K562 (cell line): ENCODE results near the gene NENF. TPM values are rescaled to one million over a fixed set of nuclear protein-coding genes. Genes with fewer than 3 reads are reported as not detected.

Source experiments
- COPS2 ChIP-seq: fragments of 450-650 bp; conservative IDR thresholded peaks from 2 replicates; pipeline ENCODE4 v1.6.1; 2016; ENCODE audit warnings: mild to moderate bottlenecking, moderate library complexity
- CTBP1 ChIP-seq: fragments of 450-650 bp; IDR thresholded peaks from 2 replicates; pipeline ENCODE4 v1.6.1; 2016; ENCODE audit warnings: borderline replicate concordance
- GTF3C2 ChIP-seq: IDR thresholded peaks from 3 replicates; pipeline ENCODE4 v1.6.1; 2011; ENCODE audit warnings: borderline replicate concordance, mild to moderate bottlenecking, moderate library complexity; ENCODE audit not compliant: insufficient read length; ENCODE audit errors: extremely low read depth
- HDAC3 ChIP-seq: fragments of 450-650 bp; IDR thresholded peaks from 2 replicates; pipeline ENCODE4 v1.6.1; 2018; ENCODE audit warnings: borderline replicate concordance, mild to moderate bottlenecking, moderate library complexity; ENCODE audit not compliant: partially characterized antibody
- HES1 ChIP-seq: fragments of 450-650 bp; IDR thresholded peaks from 2 replicates; pipeline ENCODE4 v1.6.1; 2016; ENCODE audit warnings: low read depth, mild to moderate bottlenecking, moderate library complexity
- JUNB ChIP-seq: fragments of 450-650 bp; formaldehyde crosslinking; conservative IDR thresholded peaks from 2 replicates; pipeline ENCODE4 v1.4.0; 2020; ENCODE audit warnings: mild to moderate bottlenecking
- KLF10 ChIP-seq: fragments of 250-450 bp; sonication (Bioruptor Pico); IDR thresholded peaks from 2 replicates; pipeline ENCODE4 v1.6.1; 2021; ENCODE audit warnings: matching md5 sums
- MAX ChIP-seq: sonication (generic); formaldehyde crosslinking; IDR thresholded peaks from 2 replicates; pipeline ENCODE4 v1.9.0; 2022; ENCODE audit warnings: mild to moderate bottlenecking, missing genetic modification reagents
- MBD2 ChIP-seq: sonication (generic); IDR thresholded peaks from 2 replicates; pipeline ENCODE4 v1.6.1; 2016; ENCODE audit warnings: low read depth, borderline replicate concordance
- MEF2D ChIP-seq: conservative IDR thresholded peaks from 2 replicates; pipeline ENCODE4 v1.6.1; 2016; ENCODE audit warnings: low read depth, missing genetic modification characterization, missing compliant biosample characterization
- PATZ1 ChIP-seq: fragments of 250-450 bp; sonication (Bioruptor Pico); IDR thresholded peaks from 2 replicates; pipeline ENCODE4 v1.5.0; 2020; ENCODE audit warnings: mild to moderate bottlenecking, borderline replicate concordance
- PPARD ChIP-seq: fragments of 250-450 bp; sonication (Bioruptor Pico); IDR thresholded peaks from 2 replicates; pipeline ENCODE4 v1.8.0; 2022; ENCODE audit warnings: inconsistent platforms, mild to moderate bottlenecking, moderate library complexity
- RBBP5 ChIP-seq: fragments of 200-600 bp; sonication (generic); IDR thresholded peaks from 2 replicates; pipeline ENCODE4 v1.6.1; 2012; ENCODE audit warnings: borderline replicate concordance, mild to moderate bottlenecking, low read length, control low read depth, inconsistent platforms; ENCODE audit not compliant: insufficient read depth, poor library complexity, severe bottlenecking
- SP1 ChIP-seq: sonication (generic); formaldehyde crosslinking; IDR thresholded peaks from 2 replicates; pipeline ENCODE4 v1.8.1; 2022; ENCODE audit warnings: mild to moderate bottlenecking, missing genetic modification reagents
- TCF7 ChIP-seq: sonication (generic); IDR thresholded peaks from 2 replicates; pipeline ENCODE4 v1.6.1; 2016; ENCODE audit warnings: antibody characterized with exemption, borderline replicate concordance
- TEAD2 ChIP-seq: fragments of 450-650 bp; IDR thresholded peaks from 2 replicates; pipeline ENCODE4 v1.6.1; 2016; ENCODE audit warnings: missing genetic modification characterization, control low read depth, missing compliant biosample characterization
- UBTF ChIP-seq, 2 experiments: IDR thresholded peaks; 2 replicates each; pipeline ENCODE4 v1.6.1; 2012; ENCODE audit warnings: improper control_type of control experiment in 2 of 2, low read depth in 2 of 2, low read length in 2 of 2, borderline replicate concordance in 1 of 2
- ZBTB9 ChIP-seq: fragments of 450-650 bp; formaldehyde crosslinking; IDR thresholded peaks from 2 replicates; pipeline ENCODE4 v1.4.0; 2020; ENCODE audit warnings: mild to moderate bottlenecking, moderate library complexity
- ZFP36 ChIP-seq: fragments of 150-350 bp; IDR thresholded peaks from 2 replicates; pipeline ENCODE4 v1.6.1; 2018; ENCODE audit warnings: low read length, low read depth; ENCODE audit not compliant: partially characterized antibody
- polyA plus RNA-seq, 8 experiments: library from polyadenylated mRNA; depleted of rRNA in 4 of 8; stranded (reverse) in 5 of 8; unstranded in 3 of 8; fragments of >200 nt; fragmentation: Nextera tagmentation in 2 of 8; fragmentation: Illumina TruSeq in 1 of 8; extraction: Ambion mirVana in 2 of 8; extraction: Trizol in 1 of 8; gene quantifications; 2 replicates each; pipeline versions ENCODE4 v1.2.1 to v1.2.3, GENCODE V29; 2011 to 2014; ENCODE audit warnings: inconsistent platforms in 1 of 8, missing spikeins in 1 of 8
- total RNA-seq, 7 experiments: library from RNA; depleted of rRNA in 6 of 7; stranded (reverse); fragments of >200 nt in 6 of 7; fragmentation: Illumina TruSeq in 2 of 7; extraction: Trizol in 2 of 7; gene quantifications; 2 replicates each; pipeline versions ENCODE4 v1.2.1 to v1.2.3, GENCODE V29; 2011 to 2021; ENCODE audit warnings: low replicate concordance in 1 of 7

The NENF gene
- total and polyA plus RNA-seq, 9 of the 15 experiments (the other 6 are each of a cell fraction or from before 2014, with no cell fraction given) = 6.1 to 100 (median 72.8) TPM

GRCh38 chr1:212438831-212439237 is 6.1 kb downstream of the NENF start (continued):
- TF ChIP-seq MBD2 = no peak; the same call in 1 of the 2 replicates
- TF ChIP-seq CTBP1 = peak; percentile 82
- TF ChIP-seq COPS2 = no peak
- no peak for TF ChIP-seq KLF10 (CRISPR knock-in tag)
- TF ChIP-seq PPARD (CRISPR knock-in tag) = no peak
- TF ChIP-seq MEF2D (tag) = no peak
- no peak for TF ChIP-seq TCF7
- TF ChIP-seq GTF3C2 = no peak
- TF ChIP-seq RBBP5 = no peak
- TF ChIP-seq HES1 = peak; percentile 97
- TF ChIP-seq MAX (CRISPR knock-in tag) = no peak
- TF ChIP-seq SP1 (CRISPR knock-in tag) = no peak; the same call in 1 of the 2 replicates
- no peak for TF ChIP-seq UBTF (IDR thresholded peaks at IDR 0.05; ENCODE audit: borderline replicate concordance in 1 of 2, low read depth in 2 of 2, low read length in 2 of 2)
- TF ChIP-seq ZFP36 = peak; percentile 37
- no peak for TF ChIP-seq JUNB (CRISPR knock-in tag)
- no peak for TF ChIP-seq PATZ1 (CRISPR knock-in tag)
- TF ChIP-seq HDAC3 = no peak
- TF ChIP-seq TEAD2 (tag) = peak; percentile 36; the same call in 1 of the 2 replicates
- TF ChIP-seq ZBTB9 (CRISPR knock-in tag) = no peak
